ENCODE data around the gene NIN. TPM values are rescaled to one million over a fixed set of nuclear protein-coding genes. Genes with fewer than 3 reads are reported as not detected.

The NIN gene
- total RNA-seq, 1 donor from 2014 or later = 104 TPM

DNA sequence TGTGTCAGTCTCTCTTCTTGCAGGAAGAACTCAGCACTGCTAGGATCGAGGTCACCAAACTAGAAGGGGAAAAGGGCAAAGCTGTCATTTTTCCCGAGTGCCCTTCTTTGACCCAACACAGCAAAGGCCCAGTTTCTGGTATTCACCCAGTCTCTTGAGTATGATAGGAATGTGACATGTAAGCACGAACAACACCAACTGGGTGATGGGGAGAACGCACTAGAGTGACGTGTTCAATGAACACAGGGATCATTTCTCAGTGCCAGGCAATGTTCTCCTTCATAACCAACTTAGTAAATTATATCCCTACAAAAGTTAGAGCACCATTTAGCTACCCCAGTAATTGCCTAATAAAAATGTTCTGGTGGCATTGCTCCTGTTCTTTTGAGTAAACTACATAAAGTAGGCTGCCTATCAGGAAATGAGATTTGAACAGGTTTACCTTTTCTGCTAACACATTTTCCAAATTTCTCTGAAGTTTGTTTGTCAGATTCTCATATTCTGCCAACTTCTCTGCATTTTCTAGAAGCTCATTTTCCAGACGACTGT lies 64.5 kb downstream of the NIN start:
- no peak overlapping the region for H3K27ac Mint-ChIP-seq (ENCODE audit: unreplicated experiment)

GRCh38 chr14:50763382-50764007 lies 67.5 kb downstream of the NIN start:
- Mint-ChIP-seq H3K36me3 (ENCODE audit: unreplicated experiment) (peaks cover 7% of the 10 kb centered on the region), H3K9me3 (ENCODE audit: unreplicated experiment) (peaks cover 2% of the 10 kb centered on the region)

More for the DNA sequence above, 64.5 kb downstream of the NIN start:
- no peak for DNase-seq
- Mint-ChIP-seq H3K4me1 (ENCODE audit: low read depth, unreplicated experiment) (peaks cover 3% of the 10 kb centered on the region), H3K36me3 (ENCODE audit: unreplicated experiment) (peaks cover 8% of the 10 kb centered on the region), H3K4me3 (ENCODE audit: unreplicated experiment) (no peak overlapping the region), H3K27me3 (ENCODE audit: unreplicated experiment) (peaks cover 2% of the 10 kb centered on the region), H3K9me3 (ENCODE audit: unreplicated experiment) (peaks cover 2% of the 10 kb centered on the region)
- TF ChIP-seq, protein P1, sequence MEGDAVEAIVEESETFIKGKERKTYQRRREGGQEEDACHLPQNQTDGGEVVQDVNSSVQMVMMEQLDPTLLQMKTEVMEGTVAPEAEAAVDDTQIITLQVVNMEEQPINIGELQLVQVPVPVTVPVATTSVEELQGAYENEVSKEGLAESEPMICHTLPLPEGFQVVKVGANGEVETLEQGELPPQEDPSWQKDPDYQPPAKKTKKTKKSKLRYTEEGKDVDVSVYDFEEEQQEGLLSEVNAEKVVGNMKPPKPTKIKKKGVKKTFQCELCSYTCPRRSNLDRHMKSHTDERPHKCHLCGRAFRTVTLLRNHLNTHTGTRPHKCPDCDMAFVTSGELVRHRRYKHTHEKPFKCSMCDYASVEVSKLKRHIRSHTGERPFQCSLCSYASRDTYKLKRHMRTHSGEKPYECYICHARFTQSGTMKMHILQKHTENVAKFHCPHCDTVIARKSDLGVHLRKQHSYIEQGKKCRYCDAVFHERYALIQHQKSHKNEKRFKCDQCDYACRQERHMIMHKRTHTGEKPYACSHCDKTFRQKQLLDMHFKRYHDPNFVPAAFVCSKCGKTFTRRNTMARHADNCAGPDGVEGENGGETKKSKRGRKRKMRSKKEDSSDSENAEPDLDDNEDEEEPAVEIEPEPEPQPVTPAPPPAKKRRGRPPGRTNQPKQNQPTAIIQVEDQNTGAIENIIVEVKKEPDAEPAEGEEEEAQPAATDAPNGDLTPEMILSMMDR (IDR thresholded peaks at IDR 0.05; ENCODE audit: partially characterized antibody, unreplicated experiment) = no peak

GRCh38 chr14:50762931-50763300 lies 68.0 kb downstream of the NIN start:
- H3K9me3 Mint-ChIP-seq (ENCODE audit: unreplicated experiment) = peaks cover 2% of the 10 kb centered on the region
- H3K36me3 Mint-ChIP-seq (ENCODE audit: unreplicated experiment) = peaks cover 1% of the 10 kb centered on the region
- TF ChIP-seq, protein P1 (IDR thresholded peaks at IDR 0.05; ENCODE audit: partially characterized antibody, unreplicated experiment) = no peak
- no peaks in the 10 kb centered on the region for H3K27me3 Mint-ChIP-seq (ENCODE audit: unreplicated experiment)
- H3K4me3 Mint-ChIP-seq (ENCODE audit: unreplicated experiment) = no peak overlapping the region
- DNase-seq = no peak
- peaks cover 3% of the 10 kb centered on the region for H3K4me1 Mint-ChIP-seq (ENCODE audit: low read depth, unreplicated experiment)
- H3K27ac Mint-ChIP-seq (ENCODE audit: unreplicated experiment) = no peak overlapping the region

More at GRCh38 chr14:50763382-50764007, 67.5 kb downstream of the NIN start:
- no peaks in the 10 kb centered on the region for H3K27me3 Mint-ChIP-seq (ENCODE audit: unreplicated experiment)
- no peak for DNase-seq
- TF ChIP-seq, protein P1 (IDR thresholded peaks at IDR 0.05; ENCODE audit: partially characterized antibody, unreplicated experiment) = no peak
- peaks cover 3% of the 10 kb centered on the region for H3K4me1 Mint-ChIP-seq (ENCODE audit: low read depth, unreplicated experiment)
- H3K27ac Mint-ChIP-seq (ENCODE audit: unreplicated experiment) = no peak overlapping the region
- no peak overlapping the region for H3K4me3 Mint-ChIP-seq (ENCODE audit: unreplicated experiment)

DNA sequence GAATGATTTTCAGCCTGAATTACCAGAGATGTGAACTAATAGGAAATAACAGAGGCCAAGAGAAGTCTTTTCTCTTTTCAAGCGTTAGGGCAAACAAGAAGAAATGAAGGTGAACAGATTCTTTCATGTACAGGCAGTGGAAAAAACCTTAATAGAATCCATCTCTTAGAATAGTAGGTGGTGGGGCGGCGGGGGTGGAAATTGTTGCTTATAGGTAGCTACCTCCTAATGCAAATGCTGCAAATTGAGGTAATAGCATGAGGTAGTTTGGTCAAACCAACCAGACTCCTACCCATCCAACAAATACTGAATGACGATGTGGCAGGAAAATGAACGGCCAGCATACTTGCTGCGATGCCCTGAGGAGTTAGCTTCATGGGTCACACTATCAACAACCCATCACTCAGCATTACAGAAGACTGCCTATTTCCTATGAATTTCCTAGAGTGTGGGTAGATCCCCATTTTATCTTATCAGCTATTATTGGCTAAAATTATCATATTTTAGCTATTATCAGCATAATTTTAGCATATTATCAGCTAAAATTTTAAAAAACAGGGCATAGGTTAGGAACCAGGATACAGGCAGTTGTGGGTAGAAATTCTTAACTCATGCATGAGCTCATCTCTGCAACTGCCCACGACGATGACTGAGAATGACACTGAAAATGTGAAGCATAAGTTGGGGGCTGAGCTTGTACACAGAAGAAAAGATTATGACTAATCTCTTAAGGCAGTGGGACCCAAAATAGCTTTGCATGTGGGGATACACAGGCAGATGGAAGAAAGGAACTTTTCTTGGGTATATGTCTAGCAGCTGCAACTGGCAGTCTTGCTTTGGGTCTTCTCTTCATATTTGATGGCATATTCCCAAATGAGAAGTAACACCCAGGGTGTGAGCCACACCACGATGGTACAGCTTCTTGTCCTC lies 68.7 kb downstream of the NIN start:
- Mint-ChIP-seq H3K27me3 (ENCODE audit: unreplicated experiment) (no peaks in the 10 kb centered on the region), H3K9me3 (ENCODE audit: unreplicated experiment) (peaks cover 2% of the 10 kb centered on the region), H3K36me3 (ENCODE audit: unreplicated experiment) (no peaks in the 10 kb centered on the region), H3K4me3 (ENCODE audit: unreplicated experiment) (no peak overlapping the region), H3K4me1 (ENCODE audit: low read depth, unreplicated experiment) (peaks cover 3% of the 10 kb centered on the region), H3K27ac (ENCODE audit: unreplicated experiment) (peak overlapping the region; percentile 44)
- DNase-seq = no peak
- TF ChIP-seq, protein P1 (IDR thresholded peaks at IDR 0.05; ENCODE audit: partially characterized antibody, unreplicated experiment) = no peak
